GM19438 (cell line): ENCODE data around the gene SLC9A8.
"Not testable (repeated sequence)": the region's sequence is repeated elsewhere in the genome, so short reads cannot be mapped to it uniquely, and the experiment has no call there.

ENCODE experiments used
- ATAC-seq: cut with Tn5 transposase; IDR thresholded peaks from one replicate; pipeline ENCODE4 v1.9.1; 2021; ENCODE audit warnings: low read depth; ENCODE audit not compliant: unreplicated experiment

SLC9A8 gene

DNA sequence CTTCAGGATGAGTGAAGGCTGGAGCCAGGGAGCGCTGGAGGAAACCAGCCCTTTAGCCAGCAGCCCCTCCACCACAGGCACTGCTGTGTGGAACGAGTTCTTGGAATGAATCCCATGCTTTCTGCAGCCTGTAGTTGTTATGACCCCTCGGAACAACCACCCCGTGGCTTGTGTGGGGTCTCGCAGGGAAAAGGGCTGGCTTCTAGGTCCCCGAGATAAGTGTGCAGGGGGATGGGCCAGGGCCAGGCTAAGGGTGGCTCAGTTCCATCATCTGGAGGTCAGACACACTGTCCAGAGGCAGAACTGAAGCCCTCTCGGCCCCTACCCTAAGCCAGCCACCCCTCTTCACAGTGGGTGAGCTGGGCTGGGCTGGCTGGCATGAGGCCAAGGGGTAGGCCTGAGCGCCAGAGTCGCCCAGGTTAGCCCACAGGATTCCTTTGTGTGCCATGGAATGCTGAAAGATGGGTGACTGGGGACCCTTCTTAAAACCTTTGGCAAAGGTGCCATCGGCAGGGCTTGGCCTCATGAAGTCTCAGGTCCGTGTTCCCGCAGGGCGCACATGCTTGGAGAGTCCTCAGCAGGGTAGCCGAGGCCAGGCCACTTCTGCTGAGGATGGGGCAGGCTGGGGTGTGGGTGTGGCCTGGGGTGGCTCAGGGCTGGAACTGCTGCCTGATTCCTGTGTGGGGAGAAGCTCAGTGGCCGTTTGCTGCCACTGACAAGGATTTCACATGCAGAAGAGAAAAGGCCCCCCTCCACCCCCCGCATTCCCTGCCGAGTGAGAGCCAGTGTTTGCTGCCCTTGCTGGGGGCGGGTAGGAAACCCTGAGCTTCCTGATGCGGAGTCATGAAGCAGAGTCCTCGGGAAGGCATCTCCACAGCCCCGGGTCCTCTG, 78.1 kb downstream of the SLC9A8 start:
- no peak for ATAC-seq

DNA sequence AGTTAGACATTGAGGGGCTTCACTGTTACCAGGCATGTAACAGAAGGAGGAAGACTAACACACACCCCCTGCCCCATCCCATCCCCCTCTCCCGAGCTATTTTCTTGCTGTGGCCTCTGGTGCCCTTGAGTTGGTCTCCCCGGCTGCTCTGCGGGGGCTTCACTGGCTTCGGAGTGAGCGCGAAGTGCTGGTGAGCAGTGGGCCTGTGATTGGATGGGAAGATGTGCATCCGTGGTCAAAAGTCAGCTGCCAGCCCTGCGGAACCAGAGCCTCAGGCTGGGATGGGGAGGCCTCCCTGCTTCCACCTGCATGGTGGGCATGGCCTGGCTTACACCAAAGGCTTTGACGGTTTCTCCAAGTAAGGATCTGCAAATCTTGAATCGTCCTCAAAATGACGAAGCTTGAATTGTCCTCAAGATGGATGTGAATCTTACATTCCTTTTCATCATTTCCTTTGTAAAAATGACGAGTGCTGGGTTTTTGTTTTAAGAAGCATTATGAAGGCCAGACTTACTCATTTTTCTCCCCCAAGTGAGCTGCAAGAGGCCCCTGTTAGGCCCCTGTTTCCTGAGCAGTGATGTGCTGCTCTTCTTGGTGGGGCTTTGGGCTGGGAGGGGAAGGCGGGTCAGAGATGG, 79.0 kb downstream of the SLC9A8 start:
- ATAC-seq: no peak

DNA sequence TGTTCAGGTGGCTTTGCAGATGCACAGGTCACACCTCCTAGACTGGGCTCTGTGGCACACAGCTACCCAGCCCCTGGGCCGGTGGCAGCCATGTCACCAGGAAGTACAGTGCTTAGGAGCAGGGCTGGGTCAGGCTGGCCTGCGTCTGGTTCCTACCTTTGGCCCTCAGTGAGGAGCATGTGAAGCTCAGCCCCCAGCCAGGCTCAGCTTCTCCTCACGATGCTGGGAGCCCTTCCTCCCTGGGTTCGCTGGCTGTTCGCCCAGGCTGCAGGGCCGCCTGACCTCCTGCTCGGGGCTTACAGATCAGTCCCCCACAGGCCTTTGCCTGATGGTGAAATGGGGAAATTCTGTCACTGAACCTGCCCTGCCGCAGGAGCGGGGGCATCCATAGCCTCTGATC, 79.6 kb downstream of the SLC9A8 start:
- no peak for ATAC-seq

DNA sequence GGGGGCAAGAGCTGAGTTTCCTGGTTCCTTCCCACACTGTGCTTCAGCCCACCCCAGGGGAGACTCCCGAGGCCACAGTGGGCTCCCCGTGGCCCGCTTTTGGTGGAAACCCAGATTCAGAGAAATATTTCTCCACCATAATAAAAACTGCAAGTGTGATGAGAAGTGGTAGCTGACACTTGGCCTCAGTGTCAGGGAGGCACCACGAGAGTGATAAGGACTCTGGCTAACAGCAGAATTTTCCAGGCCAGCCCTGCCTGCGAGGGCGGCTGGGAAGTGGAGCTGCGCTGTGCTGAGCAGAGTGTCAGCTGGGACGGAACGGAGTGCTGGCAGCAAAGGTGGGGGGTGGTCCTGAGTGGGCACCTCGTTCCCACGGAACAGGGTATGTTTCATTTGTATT, 80.2 kb downstream of the SLC9A8 start:
- no peak for ATAC-seq

DNA sequence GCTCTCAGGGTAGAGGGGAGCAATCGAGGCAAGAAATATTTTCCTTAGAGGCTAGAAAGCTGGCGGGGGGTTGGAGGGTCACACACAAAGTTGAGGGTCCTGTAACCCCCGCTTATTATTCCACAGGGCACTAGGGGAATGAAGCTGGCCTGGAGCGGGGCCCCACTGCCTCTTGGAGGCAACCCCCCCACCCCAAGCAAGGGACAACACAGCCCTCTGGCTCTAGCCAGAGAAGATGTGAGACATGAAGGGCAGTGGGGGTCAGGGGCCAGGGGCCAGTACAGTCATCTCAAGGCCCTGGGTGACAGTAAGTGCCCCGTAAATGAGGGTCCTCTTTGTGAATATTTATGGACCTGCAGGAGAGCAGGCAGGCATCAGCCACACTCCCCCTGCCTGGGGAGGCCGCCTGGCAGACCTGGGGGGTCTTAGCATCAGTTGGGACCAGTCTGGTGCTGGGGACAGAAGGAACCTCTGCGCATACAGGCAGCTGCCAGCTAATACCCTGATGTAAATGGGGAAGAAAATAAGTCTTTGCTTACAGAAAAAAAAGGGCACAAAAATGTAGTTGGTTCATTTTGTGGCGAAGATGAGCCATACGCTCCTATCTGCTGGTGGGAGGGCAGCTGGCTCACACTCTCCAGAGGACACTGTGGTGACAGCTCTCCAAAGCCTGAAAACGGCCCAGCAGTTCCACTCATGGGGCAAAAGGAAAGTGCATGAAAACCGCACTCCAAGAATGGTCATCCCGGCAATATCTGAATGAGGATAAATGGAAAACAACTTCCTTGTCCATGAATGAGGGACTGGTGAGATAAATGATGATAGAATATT, 80.8 kb downstream of the SLC9A8 start:
- ATAC-seq: no peak

DNA sequence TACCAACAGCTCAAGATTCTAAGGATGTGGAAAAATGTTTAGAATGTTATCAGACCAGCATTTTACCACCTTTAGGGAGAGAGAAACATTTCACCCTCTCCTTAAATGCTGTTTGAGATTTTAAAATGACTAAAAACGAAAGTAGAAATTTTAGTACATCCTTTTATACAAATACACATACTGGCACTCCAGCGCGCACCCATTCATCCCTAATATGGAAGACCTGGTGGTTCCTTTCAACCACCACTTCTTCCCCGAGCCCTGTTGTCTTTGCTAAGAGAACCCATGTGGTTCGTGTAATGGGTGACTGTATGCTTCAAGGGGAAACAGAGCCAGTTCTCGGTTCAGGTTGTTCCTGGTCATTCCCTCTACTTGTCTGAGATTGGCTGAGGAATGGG, 81.4 kb downstream of the SLC9A8 start:
- no peak for ATAC-seq

DNA sequence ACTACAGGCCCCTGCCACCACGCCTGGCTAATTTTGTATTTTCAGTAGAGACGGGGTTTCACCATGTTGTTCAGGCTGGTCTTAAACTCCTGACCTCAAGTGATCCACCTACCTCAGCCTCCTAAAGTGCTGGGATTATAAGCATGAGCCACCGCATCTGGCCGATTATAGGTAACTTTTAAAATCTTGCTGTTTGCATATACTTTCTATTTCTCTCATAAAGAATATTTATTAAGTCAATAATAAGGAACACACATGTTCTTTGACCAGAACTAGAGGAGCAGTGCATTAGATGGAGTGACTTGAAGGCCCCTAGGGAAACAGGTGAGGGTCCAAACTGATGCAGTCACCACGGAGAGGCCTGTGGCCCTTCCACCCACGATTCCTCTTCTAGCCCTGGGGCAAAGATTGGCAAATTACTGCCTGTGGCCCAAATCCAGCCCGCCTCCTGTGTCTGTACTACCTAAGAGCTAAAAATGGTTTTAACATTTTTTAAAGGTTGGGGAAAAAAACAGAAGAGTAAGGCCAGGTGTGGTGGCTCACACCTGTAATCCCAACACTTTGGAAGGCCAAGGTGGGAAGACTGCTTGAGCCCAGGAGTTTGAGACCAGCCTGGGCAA, 83.0 kb downstream of the SLC9A8 start:
- not testable (repeated sequence) for ATAC-seq

DNA sequence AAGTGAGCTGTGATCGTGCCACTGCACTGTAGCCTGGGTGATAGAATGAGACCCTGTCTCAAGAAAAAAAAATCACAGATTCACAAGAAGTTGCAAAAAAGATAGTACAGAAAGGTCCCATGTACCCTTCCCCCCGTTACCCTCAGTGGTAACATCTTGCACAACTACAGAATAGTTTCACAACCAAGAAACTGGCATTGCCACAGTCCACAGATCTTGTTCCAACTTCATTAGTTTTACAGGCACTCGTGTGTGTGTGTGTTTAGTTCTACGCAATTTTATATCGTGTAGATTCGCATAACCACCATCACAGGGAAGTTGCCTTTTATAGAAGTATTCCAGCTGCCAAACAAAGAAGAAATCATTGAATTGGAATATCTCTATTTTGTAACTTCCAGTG, 83.6 kb downstream of the SLC9A8 start:
- ATAC-seq: no peak

DNA sequence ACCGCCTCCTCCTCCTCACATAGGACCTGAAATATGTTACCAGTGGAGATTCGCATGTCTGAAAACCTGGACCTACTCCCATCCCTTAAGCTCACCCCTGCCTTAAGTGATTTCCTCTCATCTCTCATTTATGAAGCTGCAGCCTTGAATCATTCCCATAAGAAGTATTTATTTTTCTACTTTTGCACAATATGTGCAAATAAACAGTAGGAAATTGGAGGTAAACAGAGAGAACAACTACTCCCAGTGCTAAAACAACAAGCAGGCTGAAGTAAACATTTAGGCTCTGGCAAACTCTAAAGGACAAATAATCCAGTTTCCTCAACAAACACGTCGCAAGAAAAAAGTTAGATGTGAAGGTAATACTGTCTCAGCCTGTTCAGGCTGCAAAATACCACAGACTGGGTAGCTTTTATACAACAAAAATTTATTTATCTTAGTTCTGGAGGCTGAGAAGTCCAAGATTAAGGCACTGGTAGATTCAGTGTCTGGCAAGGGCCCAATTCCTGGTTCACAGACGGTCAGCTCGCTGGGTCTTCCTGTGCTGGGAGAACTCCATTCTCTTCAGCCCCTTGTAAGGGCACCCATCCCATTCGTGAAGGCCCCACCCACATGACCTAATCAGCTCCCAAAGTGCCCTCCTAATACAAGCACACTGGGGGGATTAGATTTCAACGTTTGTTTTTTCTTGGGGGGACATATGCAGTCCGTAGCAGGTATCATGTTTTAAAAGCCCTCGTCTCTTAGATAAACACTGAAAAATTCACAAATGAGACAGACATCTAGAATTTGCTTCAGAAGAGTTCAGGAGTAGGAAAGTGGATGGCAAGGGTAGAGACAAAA, 87.1 kb downstream of the SLC9A8 start:
- no peak for ATAC-seq

DNA sequence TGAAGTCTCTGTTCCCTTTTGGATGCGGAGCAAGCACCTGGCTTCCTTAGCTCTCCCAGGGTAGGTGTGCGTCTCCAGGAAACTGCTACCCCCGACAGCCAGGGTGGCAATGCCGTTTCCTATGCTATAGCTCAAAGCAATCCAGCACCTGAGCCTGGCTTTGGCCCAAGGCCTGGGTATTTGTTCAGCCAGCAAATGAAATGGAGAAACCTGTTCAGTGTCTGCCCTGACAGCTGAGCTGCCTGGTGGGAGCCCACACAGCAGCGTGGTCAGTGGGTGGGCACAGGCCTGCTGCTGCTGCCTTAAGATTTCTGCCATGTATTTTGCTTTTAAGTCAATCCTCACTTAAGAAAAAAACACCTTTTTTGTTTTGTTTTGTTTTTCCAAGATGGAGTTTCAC, 89.0 kb downstream of the SLC9A8 start:
- ATAC-seq: no peak

DNA sequence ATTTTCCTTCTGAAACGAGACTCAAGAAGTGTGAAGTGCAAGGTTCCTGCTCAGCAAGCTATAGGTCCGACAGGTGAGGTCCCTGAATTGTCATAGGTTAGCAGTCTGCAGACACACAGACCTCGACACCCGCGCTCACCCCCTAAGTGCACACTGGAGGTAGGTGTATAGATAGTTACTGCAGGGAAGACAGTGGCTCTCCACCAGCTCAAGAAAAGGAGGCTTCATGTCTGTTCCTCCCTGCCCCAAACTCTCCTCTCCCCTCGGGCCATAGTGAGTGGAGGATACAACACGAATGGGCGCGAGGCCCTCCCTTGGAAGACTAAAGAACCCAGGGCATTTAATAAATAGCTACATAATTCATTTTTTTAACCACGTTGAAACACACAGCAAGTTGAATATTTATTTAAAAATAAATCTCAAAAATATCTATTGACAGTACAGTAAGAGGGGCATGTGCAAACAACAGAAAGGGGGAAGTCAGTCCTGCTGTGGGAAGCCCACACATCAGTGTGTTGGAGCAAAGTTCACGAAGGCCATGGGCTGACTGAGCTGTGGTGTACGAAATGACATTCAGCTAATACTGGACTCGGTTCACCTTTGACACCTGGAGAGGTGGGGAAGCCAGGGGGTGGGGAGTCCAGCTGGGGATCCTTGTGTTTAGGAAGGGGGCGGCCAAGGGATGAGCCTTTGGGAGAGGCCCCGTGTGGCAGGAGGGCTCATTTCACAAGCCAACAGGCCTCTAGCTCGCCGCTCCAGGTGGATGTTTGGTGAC, 92.0 kb downstream of the SLC9A8 start:
- no peak for ATAC-seq

DNA sequence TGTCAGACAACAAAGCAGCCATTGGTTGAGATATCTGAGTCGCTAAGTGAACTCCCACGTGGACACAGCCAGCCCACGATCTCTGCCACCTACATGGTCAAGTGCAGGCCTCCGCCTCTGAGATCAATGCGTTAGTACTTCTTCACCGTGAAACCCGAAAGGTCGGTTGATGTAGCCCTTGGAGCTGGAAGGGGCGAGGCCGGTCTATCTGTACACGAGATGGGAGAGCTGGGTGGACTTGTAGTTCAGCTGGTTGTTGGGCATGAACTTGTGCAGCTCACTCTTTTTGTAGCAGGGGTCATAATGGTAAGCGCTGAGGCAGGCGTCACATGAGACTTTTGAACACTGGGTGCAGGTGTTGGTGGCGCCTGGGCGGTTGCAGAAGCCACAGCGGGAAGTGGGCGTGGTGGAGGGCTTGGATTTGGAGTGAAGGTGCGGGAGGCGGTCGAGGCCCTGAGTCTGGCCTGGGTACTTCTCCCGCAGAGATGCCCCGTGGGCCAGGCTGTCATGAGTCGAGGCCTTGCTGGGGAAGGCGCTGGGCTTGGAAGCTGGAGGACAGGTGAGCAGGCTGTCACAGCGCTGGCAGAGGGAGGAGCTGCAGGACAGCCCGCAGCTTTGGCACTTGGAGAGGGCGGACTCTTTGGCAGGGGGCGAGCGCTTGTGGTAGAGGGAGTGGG, 92.9 kb downstream of the SLC9A8 start:
- no peak for ATAC-seq

DNA sequence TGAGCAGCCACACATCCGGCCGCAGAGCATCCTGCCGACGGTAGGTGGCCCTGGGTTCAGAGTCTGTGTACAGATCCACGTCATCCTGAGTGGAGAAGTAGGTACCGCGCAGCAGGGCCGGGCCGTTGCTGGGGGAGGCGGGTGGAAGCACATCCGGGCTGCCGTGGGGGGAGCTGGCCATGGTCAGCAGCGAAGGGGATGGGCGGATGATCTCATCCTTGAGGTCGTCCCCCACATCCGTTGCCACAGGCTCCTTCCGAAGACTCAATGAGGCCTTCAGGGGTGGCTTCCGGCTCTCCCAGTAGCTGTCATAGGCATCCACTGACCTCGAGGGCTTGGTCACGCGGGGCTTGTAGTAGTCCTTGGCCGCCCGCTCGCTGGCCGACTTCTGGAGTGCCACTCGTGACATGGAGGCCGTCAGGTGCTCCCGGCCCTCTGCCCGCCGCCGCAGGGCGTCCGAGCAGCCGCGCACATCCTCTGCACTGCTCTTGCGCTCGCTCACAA, 93.5 kb downstream of the SLC9A8 start:
- ATAC-seq: no peak

DNA sequence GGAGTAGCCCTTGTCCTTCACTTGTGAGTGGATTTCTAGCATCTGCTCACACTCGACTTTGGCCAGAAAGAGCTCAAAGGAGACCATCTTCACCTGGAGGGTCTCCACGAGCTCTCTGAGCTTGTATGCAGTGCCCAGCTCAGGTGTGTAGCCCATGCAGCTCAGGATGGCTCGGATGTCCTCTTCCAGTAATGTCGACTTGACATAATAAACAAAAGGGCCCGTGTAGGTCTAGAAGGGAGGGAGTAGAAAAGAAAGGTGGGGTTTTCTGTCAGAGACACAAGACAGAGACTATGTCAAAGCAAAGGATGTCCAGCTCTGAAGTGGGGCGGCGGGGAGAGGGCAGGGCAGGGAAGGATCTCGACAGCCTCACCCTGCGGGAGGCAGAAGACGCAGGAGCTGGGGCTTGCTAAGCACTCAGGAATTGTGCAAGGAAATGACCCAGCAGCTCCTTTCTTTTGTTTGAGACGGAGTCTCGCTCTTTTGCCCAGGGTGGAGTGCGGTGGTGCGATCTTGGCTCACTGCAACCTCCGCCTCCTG, 94.1 kb downstream of the SLC9A8 start:
- no peak for ATAC-seq

DNA sequence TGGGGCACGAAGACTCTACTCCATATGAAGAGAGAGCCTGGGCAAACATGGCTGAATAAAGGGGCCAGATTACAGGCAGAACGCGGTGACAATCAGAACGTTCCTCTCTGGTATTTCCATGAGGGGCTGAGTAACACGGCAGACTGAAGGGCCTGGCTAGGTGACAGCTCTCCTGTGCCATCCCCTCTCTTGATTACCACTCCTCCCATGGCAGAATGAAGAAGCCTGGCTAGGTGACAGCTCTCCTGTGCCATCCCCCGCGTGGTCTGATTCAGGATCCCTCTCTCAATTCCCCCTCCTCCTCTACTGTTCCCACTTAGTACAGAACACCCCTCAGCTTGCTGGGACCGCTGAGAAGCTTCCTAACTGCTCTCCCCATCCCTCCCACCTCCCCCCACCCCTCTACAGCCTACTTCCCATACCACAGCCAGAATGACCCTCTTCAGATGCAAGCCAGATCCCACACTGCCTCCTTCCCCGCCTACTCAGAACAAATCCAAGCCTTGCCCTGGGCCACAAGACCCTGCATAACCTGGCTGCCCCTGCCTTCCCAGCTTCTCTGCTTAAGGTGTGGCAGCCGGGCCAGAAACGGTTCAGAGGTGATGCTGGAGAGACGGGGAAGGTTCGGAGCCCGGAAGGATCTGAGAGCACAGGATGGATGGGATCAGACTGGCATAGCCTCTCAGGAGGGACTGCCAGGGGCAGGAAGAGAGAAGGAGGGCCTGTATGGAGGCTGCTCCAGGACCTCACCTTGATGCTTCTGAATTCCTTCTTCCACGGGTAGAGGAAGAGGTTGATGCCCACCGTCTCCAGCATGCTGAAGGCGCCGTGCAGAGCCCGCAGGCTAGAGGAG, 95.0 kb downstream of the SLC9A8 start:
- ATAC-seq: no peak

DNA sequence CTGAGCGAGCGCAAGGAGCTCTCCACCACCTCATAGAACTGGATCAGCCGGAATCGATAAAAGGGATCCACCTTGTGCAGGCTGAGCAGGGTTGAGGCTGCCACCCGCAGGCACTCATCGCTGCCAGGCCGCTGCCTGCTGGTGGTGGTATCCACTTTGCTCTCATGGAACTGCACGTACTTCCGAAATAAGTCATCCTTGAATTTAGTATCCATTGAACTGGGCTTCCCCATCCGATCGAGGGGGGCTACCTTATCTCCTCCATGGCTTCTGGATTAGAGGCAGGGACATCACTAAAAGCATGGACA, 95.6 kb downstream of the SLC9A8 start:
- no peak for ATAC-seq

DNA sequence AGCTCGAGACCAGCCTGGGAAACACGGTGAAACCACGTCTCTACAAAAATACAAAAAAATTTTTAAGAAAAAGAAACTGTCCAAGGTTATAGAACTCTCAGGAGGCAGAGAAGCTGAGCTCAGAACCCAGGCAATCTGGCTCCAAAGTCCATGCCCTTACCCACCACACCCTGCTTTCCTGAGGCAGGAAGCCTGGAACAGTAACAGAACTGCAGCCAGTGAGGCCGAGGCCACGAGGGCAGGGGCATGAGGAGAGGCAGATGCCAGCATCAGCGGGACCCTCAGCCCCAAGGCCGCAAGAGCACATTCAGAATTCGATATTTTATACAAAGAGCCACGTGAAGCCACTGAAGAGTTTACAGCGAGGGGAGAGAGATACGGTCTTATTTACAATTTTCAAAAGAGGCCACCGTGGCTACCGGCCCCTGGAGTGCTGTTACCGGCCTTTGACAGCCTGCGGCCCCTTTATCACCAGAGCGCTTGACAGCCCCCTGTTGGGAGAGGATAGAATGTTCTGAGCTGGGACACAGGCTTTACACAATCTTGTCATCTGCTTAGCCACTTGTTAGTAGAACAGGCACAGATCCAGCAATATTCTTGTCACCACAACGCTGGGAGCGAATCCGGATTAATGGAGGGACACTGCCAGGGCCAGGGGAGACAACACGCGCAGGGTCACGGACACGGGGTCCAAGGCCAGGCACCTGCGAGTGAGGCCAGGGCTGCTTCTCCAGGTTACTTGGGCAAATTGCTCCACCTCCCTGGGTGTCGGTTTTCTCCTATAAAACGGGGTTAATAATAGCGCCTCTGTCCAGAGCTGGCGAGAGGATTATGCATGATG, 97.1 kb downstream of the SLC9A8 start:
- ATAC-seq: no peak
